WERI-Rb-1 (cell line): Measurements from ENCODE around the gene BRIP1.

ENCODE experiments used
- DNase-seq: peaks from one replicate; pipeline ENCODE4 v3.0.0-alpha.2; 2020
- H3K27ac ChIP-seq: fragments of 250-450 bp; sonication (Bioruptor Pico); 2 replicates; pipeline ENCODE4 v1.5.1; 2020; ENCODE audit warnings: mild to moderate bottlenecking, moderate library complexity
- H3K27me3 ChIP-seq: fragments of 250-450 bp; sonication (Bioruptor Pico); 2 replicates; pipeline ENCODE4 v1.5.1; 2021; ENCODE audit warnings: mild to moderate bottlenecking, low read depth, moderate library complexity; ENCODE audit not compliant: insufficient read depth, severe bottlenecking
- H3K36me3 ChIP-seq: fragments of 250-450 bp; sonication (Bioruptor Pico); 2 replicates; pipeline ENCODE4 v1.5.1; 2020; ENCODE audit warnings: mild to moderate bottlenecking, moderate library complexity
- H3K4me3 ChIP-seq: 2 replicates; pipeline ENCODE4 v1.5.1; 2011; ENCODE audit warnings: low read depth, mild to moderate bottlenecking, control low read depth, low read length
- H3K9me3 ChIP-seq: fragments of 250-450 bp; sonication (Bioruptor Pico); 2 replicates; pipeline ENCODE4 v1.5.1; 2021; ENCODE audit warnings: mild to moderate bottlenecking, moderate library complexity; ENCODE audit not compliant: severe bottlenecking
- TF ChIP-seq, protein P1 (sequence below): IDR thresholded peaks from 2 replicates; pipeline ENCODE4 v1.5.1; 2011; ENCODE audit warnings: low read depth, mild to moderate bottlenecking, control low read depth, inconsistent platforms, low read length

BRIP1 gene

DNA sequence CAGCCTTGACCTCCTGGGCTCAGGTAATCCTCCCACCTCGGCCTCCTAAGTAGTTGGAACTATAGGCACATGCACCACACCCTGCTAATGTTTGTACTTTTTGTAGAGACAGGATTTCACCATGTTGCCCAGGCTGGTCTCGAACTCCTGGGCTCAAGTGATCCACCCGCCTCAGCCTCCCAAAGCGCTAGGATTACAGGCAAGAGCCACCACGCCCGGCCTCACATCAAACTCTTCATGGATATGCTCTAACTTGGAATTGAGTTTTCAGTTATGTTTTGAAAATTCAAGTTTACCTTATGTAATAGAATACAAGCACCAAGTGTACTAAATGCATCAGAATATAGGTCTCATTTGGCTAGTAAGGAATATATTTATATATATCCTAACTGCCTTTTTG lies 119.6 kb downstream of the BRIP1 start:
- TF ChIP-seq, protein P1, sequence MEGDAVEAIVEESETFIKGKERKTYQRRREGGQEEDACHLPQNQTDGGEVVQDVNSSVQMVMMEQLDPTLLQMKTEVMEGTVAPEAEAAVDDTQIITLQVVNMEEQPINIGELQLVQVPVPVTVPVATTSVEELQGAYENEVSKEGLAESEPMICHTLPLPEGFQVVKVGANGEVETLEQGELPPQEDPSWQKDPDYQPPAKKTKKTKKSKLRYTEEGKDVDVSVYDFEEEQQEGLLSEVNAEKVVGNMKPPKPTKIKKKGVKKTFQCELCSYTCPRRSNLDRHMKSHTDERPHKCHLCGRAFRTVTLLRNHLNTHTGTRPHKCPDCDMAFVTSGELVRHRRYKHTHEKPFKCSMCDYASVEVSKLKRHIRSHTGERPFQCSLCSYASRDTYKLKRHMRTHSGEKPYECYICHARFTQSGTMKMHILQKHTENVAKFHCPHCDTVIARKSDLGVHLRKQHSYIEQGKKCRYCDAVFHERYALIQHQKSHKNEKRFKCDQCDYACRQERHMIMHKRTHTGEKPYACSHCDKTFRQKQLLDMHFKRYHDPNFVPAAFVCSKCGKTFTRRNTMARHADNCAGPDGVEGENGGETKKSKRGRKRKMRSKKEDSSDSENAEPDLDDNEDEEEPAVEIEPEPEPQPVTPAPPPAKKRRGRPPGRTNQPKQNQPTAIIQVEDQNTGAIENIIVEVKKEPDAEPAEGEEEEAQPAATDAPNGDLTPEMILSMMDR = no peak
- Histone ChIP-seq H3K27ac (no peak overlapping the region), H3K9me3 (no peaks in the 10 kb centered on the region), H3K36me3 (peaks cover 61% of the 10 kb centered on the region), H3K27me3 (no peaks in the 10 kb centered on the region), H3K4me3 (no peak overlapping the region)
- no peak for DNase-seq

DNA sequence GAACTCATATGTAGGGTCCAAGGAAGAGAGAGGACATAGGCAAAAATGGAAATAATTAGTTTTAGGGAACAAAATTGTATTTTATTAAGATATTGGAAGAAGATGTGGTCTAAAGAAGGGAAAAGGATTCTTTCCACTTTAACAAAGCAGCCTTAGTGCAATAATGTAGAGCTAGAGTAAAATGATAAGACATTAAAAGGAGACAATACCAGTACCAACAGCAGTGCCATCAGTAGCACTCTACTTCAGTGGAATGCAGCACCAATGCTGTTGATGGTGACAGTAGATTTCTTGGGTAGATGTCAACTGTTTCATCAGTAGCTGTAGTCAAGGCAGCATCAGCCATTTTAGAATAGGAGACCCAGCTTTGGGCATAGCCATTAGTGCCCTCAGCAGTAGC lies 124.3 kb downstream of the BRIP1 start:
- no peak for DNase-seq
- H3K36me3 ChIP-seq = peaks cover 71% of the 10 kb centered on the region
- H3K27ac ChIP-seq = no peak overlapping the region

DNA sequence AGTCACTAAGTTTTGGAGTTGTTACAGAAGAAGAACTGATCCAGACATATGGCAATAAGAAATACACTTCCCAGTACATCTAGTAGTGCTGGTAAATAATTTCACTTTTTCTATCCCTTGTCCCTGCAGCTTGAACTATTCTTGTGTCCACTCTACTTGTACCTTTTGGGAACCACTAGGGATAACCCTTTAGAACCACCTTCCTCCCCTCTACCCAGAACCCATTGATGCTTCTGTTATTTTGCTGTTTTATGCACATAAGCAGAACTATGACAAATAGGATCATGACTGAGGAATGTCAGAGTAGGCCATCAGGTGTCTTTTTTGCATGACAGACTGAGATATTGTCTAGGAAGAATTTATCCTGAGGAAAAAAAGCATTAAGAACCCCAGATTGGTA lies 125.1 kb downstream of the BRIP1 start:
- TF ChIP-seq, protein P1 = no peak
- Histone ChIP-seq H3K36me3 (peaks cover 65% of the 10 kb centered on the region), H3K9me3 (no peaks in the 10 kb centered on the region), H3K4me3 (no peak overlapping the region), H3K27me3 (no peaks in the 10 kb centered on the region), H3K27ac (no peak overlapping the region)
- DNase-seq = no peak

More for the DNA sequence above, 124.3 kb downstream of the BRIP1 start:
- TF ChIP-seq, protein P1 = no peak
- Histone ChIP-seq H3K9me3 (no peaks in the 10 kb centered on the region), H3K27me3 (no peaks in the 10 kb centered on the region), H3K4me3 (no peak overlapping the region)

DNA sequence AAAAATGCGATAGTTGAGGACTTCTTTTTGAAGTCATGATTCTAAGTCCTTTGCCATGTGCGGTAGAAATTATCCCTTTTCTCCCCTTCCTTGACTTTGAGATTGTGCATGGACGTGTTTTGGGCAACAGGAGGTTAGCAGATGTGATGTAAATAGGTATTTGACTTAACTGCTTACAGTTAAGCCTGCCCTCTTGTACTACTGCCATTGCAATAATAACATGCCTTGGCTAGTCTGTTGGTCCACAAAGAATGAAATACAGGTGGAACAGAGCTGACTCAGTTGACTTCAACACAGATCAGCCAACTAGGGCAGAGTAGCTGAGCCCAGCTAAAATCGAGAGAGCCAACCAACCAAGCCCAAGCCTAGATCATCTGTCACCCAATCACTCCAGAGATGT lies 125.5 kb downstream of the BRIP1 start:
- Histone ChIP-seq H3K9me3 (no peaks in the 10 kb centered on the region), H3K36me3 (peaks cover 62% of the 10 kb centered on the region)
- TF ChIP-seq, protein P1 = no peak

DNA sequence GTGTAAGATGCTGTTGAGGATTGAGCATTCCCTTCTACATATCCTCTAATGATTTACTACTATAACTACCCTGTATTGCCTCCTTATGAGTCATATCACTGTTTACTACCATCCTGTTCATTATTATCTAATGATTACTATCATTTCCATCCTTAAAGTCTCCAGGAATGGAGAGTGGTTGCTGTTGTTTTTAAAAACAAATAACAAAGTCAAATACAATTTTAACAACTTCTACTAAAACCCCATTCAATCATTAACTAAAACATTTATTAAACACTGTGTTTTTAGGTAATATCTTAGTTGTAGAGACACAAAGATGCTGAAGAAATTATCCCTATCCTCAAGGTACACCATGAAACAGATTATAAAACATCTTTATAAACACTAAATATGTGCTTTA lies 126.9 kb downstream of the BRIP1 start:
- TF ChIP-seq, protein P1 = no peak
- Histone ChIP-seq H3K4me3 (no peak overlapping the region), H3K36me3 (peaks cover 48% of the 10 kb centered on the region), H3K27ac (no peak overlapping the region), H3K9me3 (no peaks in the 10 kb centered on the region), H3K27me3 (no peaks in the 10 kb centered on the region)
- DNase-seq = no peak

More for the DNA sequence above, 125.5 kb downstream of the BRIP1 start:
- no peak overlapping the region for H3K27ac ChIP-seq
- H3K27me3 ChIP-seq = no peaks in the 10 kb centered on the region
- DNase-seq = no peak
- H3K4me3 ChIP-seq = no peak overlapping the region

DNA sequence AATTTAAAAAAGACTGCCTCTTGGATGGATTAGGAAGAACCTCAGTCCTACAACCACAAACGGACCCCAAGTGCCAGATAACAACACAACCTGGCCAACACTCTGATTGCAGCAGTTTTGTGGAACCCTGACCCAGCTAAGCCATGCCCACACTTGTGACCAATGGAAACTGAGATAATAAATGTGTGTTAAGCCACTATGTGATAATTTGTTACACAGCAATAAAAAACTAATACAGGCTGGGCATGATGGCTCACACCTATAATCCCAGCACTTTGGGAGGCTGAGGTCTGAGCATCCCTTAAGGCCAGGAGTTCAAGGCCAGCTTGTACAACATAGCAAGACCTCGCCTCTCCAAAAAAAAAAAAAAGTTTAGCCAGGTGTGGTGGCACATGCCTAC lies 127.5 kb downstream of the BRIP1 start:
- no peak overlapping the region for H3K27ac ChIP-seq
- no peaks in the 10 kb centered on the region for H3K27me3 ChIP-seq
- peaks cover 42% of the 10 kb centered on the region for H3K36me3 ChIP-seq
- no peaks in the 10 kb centered on the region for H3K9me3 ChIP-seq
- TF ChIP-seq, protein P1 = no peak
- DNase-seq = no peak
- no peak overlapping the region for H3K4me3 ChIP-seq
